ENCODE measurements around the gene GOLPH3.
"Not testable (repeated sequence)": the region's sequence is repeated elsewhere in the genome, so short reads cannot be mapped to it uniquely, and the experiment has no call there.

Gene GOLPH3

DNA sequence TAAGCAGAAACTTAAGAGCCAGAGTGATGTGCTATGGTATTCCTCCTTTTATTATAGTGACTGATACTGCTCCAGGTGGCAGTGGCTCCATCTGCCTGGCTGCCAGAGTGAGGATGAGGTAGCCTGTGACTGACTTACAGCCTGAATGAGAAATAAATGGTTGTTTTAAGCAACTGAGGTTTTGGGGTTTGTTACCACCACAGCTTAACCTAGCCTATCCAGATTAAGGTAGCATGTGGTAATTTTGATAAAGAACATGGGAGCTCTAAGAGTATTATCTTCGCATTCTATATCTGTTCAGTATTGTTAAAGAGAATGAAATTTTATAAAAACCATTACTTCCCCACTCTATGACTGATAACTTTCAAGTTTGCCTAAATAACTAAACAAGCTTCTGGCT lies 39.0 kb downstream of the GOLPH3 start:
- DNase-seq (ENCODE audit: low read depth in 2 of 2), result no peak

- DNase-seq (ENCODE audit: low read depth in 2 of 2), result no peak
Observed at GRCh38 chr5:32132757-32133156, 41.4 kb downstream of the GOLPH3 start.

DNA sequence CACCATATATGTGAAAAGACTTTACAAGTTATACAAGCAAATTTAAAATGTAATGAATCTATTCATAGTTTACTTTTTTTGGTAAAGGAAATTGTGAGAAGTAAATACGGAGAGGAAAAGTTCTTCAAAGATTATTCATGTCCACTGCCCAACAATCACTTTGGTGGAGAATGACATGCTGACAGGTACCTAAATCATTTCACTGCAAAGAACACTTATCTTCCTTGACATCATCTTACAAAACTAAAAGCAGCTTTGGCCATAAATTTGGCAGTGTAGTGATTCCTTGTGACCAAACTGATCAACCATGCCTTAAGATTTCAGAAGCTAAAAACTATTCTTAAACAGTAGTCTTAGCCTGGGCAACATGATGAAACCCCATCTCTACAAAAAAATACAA lies 42.5 kb downstream of the GOLPH3 start:
- DNase-seq (ENCODE audit: low read depth in 2 of 2), result no peak

GRCh38 chr5:32130865-32131264 lies 43.3 kb downstream of the GOLPH3 start:
- DNase-seq (ENCODE audit: low read depth in 2 of 2), result no peak

DNA sequence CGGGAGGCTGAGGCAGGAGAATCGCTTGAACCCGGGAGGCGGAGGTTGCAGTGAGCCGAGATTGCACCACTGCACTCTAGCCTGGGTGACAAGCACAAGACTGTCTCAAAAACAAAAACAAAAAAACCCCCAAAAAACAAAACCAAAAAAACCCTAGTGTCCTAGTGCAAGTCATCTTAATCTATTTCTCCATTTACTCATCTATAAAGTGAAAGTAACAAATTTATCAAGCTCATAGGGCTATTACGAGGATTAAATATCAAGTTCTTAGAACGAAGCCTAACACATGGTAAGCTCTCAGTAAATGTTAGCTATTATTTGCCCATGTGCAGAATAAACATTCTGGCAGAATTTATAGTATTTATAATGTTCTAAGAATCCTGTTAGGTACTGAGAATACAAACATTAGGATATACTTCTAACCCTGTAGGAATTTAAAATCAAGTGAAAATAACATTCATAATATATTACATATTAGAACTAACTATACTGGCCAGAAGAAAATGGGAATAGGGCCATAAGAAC lies 45.0 kb downstream of the GOLPH3 start:
- DNase-seq (ENCODE audit: low read depth in 2 of 2), result no peak

DNA sequence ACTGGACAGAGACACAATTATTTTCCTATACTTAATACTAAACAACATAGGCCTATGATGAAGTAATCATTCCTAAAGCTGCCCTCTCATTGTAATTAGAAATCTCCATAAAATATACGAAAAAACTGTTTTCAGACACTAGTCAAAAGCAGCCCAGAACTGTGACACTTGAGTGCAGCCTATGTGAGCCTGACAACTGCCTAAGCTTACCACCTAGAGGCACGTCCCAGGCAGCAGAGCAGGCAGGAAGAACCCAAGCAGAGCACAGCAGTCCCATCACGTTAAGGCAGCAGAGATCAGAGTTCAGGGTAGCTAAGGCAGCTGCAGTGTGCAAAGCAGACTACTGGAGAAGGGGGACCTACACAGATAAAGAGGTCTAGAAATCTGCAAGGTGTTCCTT lies 46.4 kb downstream of the GOLPH3 start:
- DNase-seq (ENCODE audit: low read depth in 2 of 2), result no peak

DNA sequence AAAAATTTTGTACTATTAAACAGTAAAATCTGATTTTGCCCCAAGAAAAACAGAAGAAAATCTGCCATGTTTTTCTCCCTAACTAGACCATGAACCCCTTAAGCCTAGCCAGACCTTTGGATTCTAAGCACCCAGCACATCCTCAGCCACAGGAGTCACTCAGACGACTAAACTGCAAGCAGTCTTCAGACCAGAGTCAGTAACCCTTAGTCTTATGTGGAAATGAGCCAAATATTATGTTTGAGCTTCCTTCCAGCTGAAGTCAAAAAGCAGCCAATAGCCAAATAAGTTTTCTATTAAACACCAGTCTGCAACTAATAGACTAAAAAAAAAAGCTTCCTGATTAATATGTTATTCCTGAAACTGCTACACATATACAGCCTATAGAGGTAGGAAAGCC lies 47.4 kb downstream of the GOLPH3 start:
- no peak for DNase-seq (ENCODE audit: low read depth in 2 of 2)

GRCh38 chr5:32123889-32124676 lies 50.0 kb downstream of the GOLPH3 start:
- no peak for DNase-seq (ENCODE audit: low read depth in 2 of 2)

- no peak for DNase-seq (ENCODE audit: low read depth in 2 of 2)
Observed at GRCh38 chr5:32123058-32123805, 50.9 kb downstream of the GOLPH3 start.

- not testable (repeated sequence) for DNase-seq (ENCODE audit: low read depth in 2 of 2)
Observed at GRCh38 chr5:32118922-32119321, 55.2 kb downstream of the GOLPH3 start.

- no peak for DNase-seq (ENCODE audit: low read depth in 2 of 2)
Observed at GRCh38 chr5:32116574-32117313, 57.4 kb downstream of the GOLPH3 start.

DNA sequence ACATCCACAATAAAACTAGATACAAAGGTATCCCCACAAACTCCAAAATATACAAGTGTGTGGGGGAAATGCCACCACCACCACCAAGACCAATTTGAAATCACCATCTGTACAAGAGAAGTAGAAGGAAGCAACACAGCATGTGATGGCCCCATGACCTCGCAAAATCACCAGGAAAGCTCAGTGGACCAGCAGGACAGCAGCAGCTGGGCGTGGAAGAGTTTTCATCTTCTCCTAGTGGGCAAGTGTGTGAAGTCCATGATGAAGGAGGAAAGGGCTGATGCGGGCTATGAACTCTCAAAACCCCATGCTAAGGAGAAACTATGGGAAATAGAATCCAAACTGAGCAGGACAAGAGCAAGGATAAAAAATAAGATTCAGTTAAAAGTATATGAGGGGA lies 58.1 kb downstream of the GOLPH3 start:
- DNase-seq (ENCODE audit: low read depth in 2 of 2), result no peak

GRCh38 chr5:32110111-32110696 lies 63.9 kb downstream of the GOLPH3 start:
- no peak for DNase-seq (ENCODE audit: low read depth in 2 of 2)

- no peak for DNase-seq (ENCODE audit: low read depth in 2 of 2)
Observed at GRCh38 chr5:32109236-32109635, 64.9 kb downstream of the GOLPH3 start.

DNA sequence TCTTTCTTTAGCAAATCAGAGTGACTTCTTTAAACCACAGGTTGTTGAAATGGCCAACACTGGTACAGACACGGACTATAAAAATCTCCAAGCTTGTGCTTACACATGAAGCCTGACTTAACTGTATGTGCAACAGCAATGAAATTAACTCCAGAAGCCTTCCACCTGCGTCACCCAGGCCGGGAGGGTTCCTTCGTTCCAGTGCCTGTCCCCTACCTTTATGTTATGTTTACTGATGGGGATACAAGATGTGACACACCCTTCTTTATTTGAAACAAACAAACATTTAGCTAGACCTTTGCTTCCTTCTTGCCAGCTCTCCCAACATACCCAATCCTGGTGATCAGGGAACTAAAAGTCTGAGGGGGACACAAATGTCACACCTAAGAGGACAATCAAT lies 66.0 kb downstream of the GOLPH3 start:
- no peak for DNase-seq (ENCODE audit: low read depth in 2 of 2)

- no peak for DNase-seq (ENCODE audit: low read depth in 2 of 2)
Observed at GRCh38 chr5:32107291-32107690, 66.8 kb downstream of the GOLPH3 start.

DNA sequence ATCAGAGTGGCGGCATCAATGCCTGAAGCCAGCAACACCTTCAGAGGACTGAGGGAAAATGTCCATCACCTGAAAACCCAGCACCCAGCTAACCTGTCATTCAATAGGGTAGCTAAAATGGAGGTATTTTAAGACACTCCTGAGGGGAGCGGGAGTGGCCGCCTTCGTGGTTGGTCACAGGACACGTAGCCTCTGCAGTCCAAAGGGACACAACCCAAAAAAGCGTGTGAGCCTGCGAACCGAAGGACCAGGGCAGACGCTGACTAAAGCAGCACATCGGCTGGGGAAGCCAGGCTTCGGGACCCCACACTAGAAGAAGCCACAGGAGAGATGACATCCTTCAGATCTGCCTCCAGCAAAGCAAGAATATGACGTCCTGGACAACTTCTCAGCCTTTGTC lies 70.6 kb downstream of the GOLPH3 start:
- no peak for DNase-seq (ENCODE audit: low read depth in 2 of 2)

DNA sequence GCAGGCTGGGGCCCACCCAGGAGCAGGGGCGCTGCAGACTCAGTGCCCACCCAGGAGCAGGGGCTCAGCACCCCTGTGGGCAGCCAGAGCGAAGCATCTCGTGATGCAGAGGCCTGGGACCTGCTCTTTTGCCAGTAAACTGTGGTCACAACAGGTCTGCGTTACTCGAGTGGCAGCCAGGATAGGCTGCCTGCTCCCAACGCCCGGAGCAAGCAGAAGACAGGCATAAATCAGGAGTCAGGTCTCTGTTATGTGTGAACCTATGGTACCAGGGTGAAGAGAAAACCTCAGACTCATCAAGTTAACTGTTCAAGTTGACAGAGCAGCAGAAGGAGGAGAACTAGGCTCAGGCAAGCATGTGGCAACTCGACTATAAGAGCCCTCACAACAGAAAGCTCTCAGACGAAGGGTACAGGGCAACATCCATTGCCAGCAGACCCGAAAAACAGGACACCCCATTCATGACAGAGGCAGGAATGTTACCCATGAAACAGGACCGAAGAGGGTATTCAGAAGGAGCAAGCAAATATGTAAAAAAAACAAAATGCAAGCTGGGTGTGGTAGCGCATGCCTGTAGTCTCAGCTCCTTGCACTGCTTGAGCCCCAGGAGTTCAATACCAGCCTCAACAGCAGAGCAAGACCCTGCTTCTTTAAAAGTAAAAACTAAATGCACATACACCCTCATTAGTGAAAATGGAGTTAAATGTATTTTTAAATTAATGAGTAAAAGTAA lies 71.7 kb downstream of the GOLPH3 start:
- no peak for DNase-seq (ENCODE audit: low read depth in 2 of 2)

DNA sequence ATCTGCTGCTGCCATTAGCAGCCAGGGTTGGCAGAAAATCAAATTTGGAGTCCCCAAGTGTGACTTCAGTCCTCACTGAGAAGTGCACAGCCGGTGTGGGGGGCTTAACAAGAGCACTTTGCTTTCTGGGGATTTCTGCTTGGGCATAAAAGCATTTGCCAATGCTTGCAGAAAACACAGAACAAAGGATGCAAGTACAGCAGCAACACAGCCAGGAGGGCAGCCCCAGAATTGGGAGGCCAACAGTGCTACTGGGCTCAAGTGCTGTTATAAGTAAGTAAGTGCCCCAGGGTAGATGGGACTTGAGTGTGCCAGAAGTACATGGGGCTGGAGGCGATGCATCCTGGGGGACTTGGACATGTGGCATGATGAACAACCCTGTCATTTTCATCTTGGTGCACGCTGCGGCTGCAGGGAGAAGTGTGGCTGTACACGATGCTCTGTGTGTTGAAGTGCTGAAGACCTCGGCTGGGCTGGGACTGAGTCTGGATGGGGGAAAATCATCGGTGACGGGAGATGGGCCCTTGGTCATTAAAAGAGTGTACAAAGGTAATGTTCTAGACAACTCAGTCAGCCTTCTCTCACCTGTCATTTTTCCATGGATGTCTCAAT lies 73.3 kb downstream of the GOLPH3 start:
- DNase-seq (ENCODE audit: low read depth in 2 of 2), result no peak

DNA sequence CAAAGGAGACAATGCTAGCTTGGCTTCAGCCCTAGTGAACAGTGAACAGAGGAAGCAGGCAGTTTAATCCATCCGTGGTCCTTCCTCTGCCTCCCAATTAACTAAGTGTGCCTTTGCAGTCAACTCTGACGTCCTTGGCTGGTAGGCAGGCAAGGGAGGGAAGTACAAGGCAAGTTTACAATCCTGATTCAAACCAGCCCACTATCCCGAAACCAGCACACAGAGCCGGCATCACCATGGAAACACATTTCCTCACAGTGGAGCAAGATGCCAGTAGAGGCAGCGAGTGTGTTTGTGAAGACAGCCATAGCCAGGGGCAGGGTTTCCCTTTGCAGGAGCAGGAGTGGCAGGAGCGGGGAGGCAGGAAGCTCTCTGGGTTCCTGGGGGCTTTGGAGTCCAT lies 73.9 kb downstream of the GOLPH3 start:
- no peak for DNase-seq (ENCODE audit: low read depth in 2 of 2)

DNA sequence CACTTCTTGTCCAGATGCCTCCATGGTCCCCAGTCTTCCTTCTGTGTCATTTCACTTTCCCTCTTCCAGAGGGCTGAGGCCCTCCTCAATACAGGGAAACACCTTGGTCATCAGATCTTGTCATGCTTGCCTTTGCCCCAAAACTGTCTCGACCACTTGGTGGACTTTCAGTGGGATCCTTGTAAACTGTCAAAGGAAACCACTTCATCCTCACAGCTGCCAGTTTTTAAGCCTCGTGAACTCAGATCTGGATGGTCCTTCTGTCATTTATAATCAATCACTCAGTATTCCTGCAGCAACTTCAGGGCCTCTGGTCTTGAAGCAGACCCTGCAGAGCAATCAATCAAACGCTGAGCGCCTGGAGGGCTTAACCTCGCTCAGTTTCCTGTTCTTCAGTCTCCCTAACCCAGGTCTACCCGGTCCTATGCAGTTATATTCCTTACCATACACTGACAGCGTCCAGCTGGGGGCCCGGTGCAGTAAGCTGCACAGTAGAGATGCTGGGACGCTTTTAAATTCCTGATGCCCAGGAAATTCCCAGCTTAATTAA lies 74.6 kb downstream of the GOLPH3 start:
- no peak for DNase-seq (ENCODE audit: low read depth in 2 of 2)
